GM18517 (cell line): Measurements from ENCODE around the gene DEDD.

ENCODE experiments used
- ATAC-seq: cut with Tn5 transposase; IDR thresholded peaks from one replicate; pipeline ENCODE4 v1.9.1; 2021; ENCODE audit warnings: mild to moderate bottlenecking, moderate library complexity; ENCODE audit not compliant: unreplicated experiment

DEDD gene

GRCh38 chr1:161164901-161165610, 32.6 kb upstream of the DEDD start:
- no peak for ATAC-seq

- ATAC-seq: no peak
Observed at GRCh38 chr1:161163793-161164192, 31.3 kb upstream of the DEDD start.

DNA sequence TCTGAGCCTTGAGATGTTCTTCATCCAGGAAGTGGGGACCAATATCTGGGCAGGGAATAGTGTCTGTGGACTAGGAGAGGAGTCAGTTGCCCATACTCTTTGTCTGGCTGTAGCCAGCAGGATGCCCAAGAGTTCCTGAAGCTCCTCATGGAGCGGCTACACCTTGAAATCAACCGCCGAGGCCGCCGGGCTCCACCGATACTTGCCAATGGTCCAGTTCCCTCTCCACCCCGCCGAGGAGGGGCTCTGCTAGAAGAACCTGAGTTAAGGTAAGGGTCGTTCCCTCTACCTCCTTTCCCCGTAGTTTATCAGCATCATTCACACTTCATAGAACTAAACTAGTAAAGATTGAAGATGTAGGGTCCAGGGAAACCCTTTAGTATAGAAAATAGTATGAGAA, 30.3 kb upstream of the DEDD start:
- no peak for ATAC-seq

GRCh38 chr1:161162052-161162451, 29.6 kb upstream of the DEDD start:
- ATAC-seq: no peak

DNA sequence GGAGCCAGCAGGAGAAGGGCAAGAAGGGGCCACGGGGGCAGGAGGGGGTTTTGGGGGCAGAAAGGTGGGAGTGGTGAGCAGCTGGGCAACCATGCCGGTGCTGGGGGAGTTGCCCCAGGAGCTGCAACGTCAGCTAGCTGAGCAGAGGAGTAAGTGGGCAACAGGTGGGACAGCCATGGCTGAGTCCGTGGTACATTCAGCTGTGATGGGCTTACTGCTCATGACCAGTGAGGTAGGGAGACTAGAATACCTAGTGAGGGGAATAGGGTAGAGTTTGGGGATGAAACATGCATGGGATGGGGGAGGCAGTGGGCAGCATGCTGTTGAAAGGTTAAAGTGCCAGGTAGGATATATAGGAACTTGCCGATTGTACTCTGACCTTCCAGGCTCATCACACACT, 29.2 kb upstream of the DEDD start:
- no peak for ATAC-seq

DNA sequence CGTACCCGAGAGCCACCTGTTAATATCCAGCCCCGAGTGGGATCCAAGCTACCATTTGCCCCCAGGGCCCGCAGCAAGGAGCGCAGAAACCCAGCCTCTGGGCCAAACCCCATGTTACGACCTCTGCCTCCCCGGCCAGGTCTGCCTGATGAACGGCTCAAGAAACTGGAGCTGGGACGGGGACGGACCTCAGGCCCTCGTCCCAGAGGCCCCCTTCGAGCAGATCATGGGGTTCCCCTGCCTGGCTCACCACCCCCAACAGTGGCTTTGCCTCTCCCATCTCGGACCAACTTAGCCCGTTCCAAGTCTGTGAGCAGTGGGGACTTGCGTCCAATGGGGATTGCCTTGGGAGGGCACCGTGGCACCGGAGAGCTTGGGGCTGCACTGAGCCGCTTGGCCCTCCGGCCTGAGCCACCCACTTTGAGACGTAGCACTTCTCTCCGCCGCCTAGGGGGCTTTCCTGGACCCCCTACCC, 28.2 kb upstream of the DEDD start:
- no peak for ATAC-seq

DNA sequence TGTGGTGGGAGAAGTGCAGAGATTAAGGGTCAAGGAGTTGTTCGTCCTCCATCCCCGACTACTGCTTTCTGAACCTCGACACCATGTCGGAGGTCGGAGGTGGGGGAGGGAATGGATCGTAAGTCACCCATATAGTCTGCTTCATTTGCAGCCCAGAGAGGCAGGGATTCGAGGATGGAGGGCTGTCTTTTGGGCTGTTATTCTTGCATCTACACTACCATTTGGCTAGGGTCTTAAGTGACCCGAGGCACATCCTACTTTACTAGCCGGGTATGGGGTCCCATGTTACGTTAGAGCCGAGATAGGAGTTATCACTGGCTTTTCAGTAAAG, 27.4 kb upstream of the DEDD start:
- ATAC-seq: no peak

- peak; percentile 74 for ATAC-seq
Observed at GRCh38 chr1:161159087-161159912, 26.8 kb upstream of the DEDD start, which contains the start of gene USP21. TSS of gene USP21 (plus strand) at chr1:161159500. CDS start at chr1:161160641, 1,141 bp downstream.

- ATAC-seq: no peak
Observed at GRCh38 chr1:161158316-161159010, 26.0 kb upstream of the DEDD start.

DNA sequence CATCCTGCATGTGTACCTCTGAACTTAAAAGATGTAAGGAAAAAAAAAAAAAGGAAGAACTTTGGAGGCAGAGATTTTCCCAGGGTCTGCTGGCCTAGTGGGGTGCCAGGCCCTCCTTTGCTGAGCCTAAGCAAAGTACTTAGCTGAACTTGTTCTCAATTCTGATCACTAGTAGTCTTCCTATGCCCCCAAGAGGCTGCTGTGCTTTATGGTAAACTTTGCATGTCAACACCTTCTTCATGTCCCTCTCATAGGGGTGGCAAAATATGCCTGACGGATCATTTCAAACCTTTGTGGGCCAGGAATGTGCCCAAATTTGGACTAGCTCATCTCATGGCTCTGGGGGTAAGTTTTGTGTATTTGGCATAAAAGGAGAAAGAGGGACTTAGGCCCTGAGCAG, 25.4 kb upstream of the DEDD start:
- no peak for ATAC-seq

- peak; percentile 76 for ATAC-seq
Observed at GRCh38 chr1:161153682-161154337, 21.3 kb upstream of the DEDD start, which contains the start of gene UFC1. TSS of gene UFC1 (plus strand) at chr1:161153978. CDS start at chr1:161153998, 20 bp downstream.

- ATAC-seq: no peak
Observed at GRCh38 chr1:161153176-161153575, 20.7 kb upstream of the DEDD start.

DNA sequence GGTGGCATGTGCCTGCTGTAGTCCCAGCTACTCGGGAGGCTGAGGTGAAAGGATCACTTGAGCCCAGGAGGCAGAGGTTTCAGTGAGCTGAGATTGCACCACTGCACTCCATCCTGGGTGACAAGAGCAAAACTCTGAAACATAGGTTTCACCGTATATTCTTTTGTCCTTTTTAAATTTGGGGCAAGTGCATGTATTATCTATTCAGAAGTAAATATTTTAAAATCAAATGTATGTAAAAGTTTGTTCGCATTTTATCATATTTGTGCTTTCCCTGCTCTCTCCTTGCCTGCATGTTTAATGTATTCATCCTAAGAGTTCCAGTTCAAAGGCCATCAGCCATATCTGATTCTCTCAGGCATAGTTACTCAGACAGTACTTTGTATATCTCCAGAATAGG, 13.4 kb upstream of the DEDD start:
- no peak for ATAC-seq

GRCh38 chr1:161140755-161141400, 8.4 kb upstream of the DEDD start:
- ATAC-seq: no peak

GRCh38 chr1:161139766-161140165, 7.3 kb upstream of the DEDD start:
- no peak for ATAC-seq

- no peak for ATAC-seq
Observed at GRCh38 chr1:161138431-161138830, 6.0 kb upstream of the DEDD start.

DNA sequence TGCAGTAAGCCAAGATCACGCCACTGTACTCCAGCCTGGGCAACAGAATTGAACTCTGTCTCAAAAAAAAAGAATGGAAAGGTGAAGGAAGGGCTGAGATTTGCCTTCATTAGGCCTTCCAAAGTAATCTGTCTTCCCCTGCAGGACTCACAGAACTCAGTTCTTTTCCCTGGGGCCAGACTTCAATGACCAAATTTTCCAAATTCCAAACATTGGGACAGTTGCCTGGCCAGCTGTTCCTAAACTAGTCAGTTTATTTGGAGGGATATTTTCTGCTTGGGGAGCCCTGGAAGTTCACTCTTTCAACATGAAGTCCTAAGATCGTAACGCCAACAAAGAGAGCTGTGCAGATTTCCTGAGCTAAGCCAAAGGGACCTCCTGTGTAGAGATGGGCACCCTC, 5.4 kb upstream of the DEDD start:
- no peak for ATAC-seq

DNA sequence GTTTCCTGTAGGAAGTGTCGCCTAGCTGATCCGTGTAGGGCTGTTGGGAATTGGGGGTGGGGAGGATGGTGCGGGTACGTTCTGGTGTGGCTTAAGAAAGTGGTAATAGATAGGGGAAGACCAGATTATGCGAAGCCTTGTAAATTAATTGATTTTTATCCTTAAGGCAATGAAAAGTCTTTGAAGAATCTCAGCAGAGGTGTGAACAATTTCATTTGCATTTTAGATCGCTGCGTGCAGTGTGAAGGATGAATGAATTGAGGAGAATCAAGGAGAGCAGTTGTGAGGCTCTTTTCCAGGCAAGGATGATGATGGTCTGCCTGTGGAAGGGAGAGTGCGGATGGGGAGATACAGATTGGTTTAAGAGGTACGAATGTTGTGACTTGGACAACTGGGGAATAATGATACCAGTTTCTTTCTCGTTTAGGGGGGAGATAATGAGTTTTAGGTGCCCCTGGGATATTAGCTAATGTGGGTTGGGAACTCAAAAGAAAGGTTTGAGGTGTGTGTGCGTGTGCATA, 813 bp upstream of the DEDD start:
- ATAC-seq: peak; percentile 3

DNA sequence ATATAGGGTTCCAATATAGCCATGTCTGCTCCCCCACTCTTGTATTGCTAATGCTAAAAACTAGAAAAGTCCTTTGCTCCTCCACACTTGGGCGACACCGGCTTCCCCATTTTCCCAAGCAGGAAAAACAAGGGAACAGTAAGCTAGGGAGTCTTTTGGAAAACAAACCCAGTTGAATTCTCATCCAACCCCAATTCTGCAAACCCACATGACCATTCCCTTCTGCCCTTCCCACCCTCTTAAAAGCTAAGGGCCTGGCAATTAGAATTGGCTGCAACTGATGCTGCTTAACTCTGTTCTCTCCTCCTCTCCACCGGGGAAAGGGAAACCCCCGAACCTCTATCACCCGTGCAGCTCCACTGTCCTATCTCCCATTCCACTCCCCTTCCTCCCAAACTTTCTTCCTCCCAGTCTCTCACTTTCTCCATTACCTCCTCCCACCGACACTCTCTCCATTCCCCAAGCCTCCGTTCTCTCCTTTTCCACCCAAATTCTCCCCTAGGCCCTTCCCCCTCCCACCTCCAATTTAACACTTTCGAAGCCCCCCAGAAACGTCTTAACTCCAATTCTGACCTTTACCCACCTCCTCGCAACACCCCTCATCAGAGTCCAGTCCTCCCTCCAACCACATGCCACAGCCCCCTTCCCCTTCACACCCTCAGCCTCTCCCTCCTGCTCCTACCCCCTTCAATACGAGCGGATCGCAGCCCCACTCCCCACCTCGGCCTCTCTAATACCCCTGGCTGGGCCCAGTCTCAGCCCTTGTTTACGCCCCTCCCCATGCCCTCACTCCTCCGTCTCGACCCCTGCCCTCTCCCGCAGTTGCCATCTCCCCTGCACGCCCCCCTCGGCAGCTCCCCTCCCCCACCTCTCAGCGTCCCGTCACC, 701 bp downstream of the DEDD start:
- ATAC-seq: no peak
